Measurements from ENCODE around the gene KCP.

KCP gene

DNA sequence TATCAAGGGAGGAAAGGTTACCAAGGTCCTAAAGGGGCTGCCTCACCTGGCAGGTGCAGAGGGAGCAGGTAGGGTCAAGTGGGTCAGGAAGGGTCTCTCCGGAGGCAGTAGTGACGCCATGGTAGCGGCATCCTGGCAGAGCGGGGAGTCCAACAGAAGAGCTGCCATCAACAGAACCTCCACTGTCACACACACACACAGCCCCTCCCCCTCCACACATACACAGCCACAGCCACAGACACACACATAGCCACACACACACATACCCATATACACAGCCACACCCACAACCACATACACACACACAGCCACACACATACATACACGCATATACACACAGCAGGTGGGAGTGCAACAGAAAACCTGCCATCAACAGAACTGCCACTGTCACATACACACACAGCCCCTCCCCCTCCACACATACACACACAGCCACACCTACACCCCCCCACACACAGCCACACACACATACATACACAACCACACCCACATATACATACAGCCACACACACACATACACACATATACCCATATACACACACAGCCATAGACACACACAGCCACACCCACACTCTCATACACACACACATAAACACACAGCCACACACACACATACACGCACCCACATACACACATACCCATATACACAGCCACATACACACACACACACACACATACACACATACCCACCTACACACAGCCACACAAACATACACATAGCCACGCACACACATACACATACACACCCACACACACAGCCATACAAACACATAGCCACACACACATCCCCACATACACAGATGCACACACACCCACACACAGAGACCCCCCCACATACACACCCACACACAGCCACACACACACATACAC is 23.1 kb downstream of the KCP start:
- Histone ChIP-seq H3K4me3 (replicated peaks; ENCODE audit: insufficient read depth, low read length) (no peak overlapping the region), H3K27ac (replicated peaks) (no peak overlapping the region), H3K27me3 (ENCODE audit: insufficient read depth, poor library complexity, severe bottlenecking) (peaks cover 17% of the 10 kb centered on the region)
- TF ChIP-seq GABPA (IDR thresholded peaks at IDR 0.05; ENCODE audit: low read depth) (no peak), POLR2AphosphoS5 (IDR thresholded peaks at IDR 0.05; ENCODE audit: low read depth) (no peak), SPI1 (IDR thresholded peaks at IDR 0.05; ENCODE audit: borderline replicate concordance, low read depth) (no peak)
- TF ChIP-seq, protein P1, sequence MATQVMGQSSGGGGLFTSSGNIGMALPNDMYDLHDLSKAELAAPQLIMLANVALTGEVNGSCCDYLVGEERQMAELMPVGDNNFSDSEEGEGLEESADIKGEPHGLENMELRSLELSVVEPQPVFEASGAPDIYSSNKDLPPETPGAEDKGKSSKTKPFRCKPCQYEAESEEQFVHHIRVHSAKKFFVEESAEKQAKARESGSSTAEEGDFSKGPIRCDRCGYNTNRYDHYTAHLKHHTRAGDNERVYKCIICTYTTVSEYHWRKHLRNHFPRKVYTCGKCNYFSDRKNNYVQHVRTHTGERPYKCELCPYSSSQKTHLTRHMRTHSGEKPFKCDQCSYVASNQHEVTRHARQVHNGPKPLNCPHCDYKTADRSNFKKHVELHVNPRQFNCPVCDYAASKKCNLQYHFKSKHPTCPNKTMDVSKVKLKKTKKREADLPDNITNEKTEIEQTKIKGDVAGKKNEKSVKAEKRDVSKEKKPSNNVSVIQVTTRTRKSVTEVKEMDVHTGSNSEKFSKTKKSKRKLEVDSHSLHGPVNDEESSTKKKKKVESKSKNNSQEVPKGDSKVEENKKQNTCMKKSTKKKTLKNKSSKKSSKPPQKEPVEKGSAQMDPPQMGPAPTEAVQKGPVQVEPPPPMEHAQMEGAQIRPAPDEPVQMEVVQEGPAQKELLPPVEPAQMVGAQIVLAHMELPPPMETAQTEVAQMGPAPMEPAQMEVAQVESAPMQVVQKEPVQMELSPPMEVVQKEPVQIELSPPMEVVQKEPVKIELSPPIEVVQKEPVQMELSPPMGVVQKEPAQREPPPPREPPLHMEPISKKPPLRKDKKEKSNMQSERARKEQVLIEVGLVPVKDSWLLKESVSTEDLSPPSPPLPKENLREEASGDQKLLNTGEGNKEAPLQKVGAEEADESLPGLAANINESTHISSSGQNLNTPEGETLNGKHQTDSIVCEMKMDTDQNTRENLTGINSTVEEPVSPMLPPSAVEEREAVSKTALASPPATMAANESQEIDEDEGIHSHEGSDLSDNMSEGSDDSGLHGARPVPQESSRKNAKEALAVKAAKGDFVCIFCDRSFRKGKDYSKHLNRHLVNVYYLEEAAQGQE (IDR thresholded peaks at IDR 0.05; ENCODE audit: insufficient replicate concordance, low read depth) = no peak
- TF ChIP-seq, protein P2, sequence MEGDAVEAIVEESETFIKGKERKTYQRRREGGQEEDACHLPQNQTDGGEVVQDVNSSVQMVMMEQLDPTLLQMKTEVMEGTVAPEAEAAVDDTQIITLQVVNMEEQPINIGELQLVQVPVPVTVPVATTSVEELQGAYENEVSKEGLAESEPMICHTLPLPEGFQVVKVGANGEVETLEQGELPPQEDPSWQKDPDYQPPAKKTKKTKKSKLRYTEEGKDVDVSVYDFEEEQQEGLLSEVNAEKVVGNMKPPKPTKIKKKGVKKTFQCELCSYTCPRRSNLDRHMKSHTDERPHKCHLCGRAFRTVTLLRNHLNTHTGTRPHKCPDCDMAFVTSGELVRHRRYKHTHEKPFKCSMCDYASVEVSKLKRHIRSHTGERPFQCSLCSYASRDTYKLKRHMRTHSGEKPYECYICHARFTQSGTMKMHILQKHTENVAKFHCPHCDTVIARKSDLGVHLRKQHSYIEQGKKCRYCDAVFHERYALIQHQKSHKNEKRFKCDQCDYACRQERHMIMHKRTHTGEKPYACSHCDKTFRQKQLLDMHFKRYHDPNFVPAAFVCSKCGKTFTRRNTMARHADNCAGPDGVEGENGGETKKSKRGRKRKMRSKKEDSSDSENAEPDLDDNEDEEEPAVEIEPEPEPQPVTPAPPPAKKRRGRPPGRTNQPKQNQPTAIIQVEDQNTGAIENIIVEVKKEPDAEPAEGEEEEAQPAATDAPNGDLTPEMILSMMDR (IDR thresholded peaks at IDR 0.05; ENCODE audit: insufficient read depth, low read length) = no peak
- no peak for DNase-seq (ENCODE audit: low read depth in 1 of 2, low spot score in 1 of 2)

DNA sequence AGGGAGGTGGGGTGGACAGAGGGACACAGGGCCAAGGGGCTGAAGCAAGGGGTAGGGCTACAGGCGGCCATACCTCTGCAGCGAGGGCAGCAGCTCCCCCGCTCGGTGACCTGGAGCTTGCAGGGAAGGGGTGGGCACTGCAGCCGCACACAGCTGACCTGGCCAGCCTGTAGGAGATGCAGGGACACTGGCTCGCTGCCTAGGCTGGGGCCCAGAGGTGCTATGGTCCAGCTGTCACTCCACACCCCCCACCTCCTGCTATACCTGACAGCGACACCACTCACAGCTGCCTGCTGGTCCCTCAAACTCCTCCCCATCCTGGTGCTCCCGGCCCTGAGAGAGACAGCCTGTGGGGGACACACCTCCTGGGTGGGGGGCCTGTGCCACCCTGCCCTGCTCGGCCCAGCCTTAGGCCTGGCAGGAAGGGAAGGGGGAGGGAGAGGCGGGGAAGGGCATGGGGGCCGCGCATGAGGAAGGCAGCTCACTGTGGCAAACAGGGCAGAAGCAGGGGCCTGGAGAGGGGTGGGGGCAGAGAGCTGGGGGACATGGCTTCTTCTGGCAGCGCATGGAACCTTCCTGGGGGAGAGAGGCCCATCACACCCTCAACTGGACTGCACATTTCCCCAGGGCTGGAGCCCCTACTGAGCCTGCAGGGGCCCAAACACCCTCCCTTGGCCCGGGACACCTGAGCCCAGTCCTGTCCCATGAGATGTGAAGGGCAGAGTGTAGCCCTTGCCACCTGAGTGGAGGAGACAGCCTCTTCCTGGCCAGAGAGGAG is 23.9 kb downstream of the KCP start:
- peaks cover 14% of the 10 kb centered on the region for H3K27me3 ChIP-seq (ENCODE audit: insufficient read depth, poor library complexity, severe bottlenecking)
- no peak overlapping the region for H3K27ac ChIP-seq (replicated peaks)
- TF ChIP-seq, protein P1 (IDR thresholded peaks at IDR 0.05; ENCODE audit: insufficient replicate concordance, low read depth) = no peak
- no peak for TF ChIP-seq SPI1 (IDR thresholded peaks at IDR 0.05; ENCODE audit: borderline replicate concordance, low read depth)
- TF ChIP-seq, protein P2 (IDR thresholded peaks at IDR 0.05; ENCODE audit: insufficient read depth, low read length) = no peak
- TF ChIP-seq POLR2AphosphoS5 (IDR thresholded peaks at IDR 0.05; ENCODE audit: low read depth) = no peak
- no peak for TF ChIP-seq GABPA (IDR thresholded peaks at IDR 0.05; ENCODE audit: low read depth)
- H3K4me3 ChIP-seq (replicated peaks; ENCODE audit: insufficient read depth, low read length) = no peak overlapping the region
- no peak for DNase-seq (ENCODE audit: low read depth in 1 of 2, low spot score in 1 of 2)

DNA sequence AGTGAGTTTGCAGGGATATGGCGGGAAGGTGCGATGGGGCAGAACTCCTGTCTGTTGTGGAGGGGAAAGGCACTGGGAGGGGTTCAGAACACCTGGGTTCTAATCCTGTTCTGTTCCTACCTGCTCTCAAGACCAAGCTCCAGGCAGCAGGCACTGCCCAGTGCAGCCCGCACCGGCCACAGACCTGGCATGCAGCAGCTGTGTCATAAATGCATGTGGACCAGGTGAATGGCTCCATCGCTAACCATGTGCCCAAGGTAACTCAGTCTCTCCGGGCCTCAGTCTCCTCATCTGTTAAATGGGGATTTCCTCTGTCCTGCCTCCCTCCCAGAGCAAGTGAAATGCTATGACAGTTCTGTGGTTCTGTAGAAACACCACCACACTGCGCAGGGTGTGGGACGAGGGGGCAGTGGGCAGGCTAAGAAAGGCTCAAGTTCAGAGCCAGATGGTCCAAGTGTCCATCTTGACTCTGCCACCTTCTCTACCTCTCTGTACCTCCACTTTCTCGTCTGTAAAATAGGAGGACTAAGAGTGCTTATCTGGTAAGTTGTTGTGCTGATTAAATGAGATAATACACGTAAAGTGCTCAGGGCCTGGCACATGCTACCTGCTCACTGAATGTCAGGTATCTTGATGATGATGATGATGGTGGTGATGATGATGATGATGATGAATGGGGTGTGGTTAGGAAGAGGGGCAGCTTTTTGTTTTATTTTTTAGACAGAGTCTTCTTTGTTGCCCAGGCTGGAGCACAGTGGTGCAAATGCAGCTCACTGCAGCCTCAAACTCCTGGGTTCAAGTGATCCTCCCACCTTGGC is 24.9 kb downstream of the KCP start:
- TF ChIP-seq, protein P2 (IDR thresholded peaks at IDR 0.05; ENCODE audit: insufficient read depth, low read length) = no peak
- H3K27me3 ChIP-seq (ENCODE audit: insufficient read depth, poor library complexity, severe bottlenecking) = peaks cover 8% of the 10 kb centered on the region
- DNase-seq (ENCODE audit: low read depth in 1 of 2, low spot score in 1 of 2) = no peak
- H3K4me3 ChIP-seq (replicated peaks; ENCODE audit: insufficient read depth, low read length) = no peak overlapping the region
- no peak overlapping the region for H3K27ac ChIP-seq (replicated peaks)
